Activated CD4-positive, alpha-beta T cell treated with anti-CD3 and anti-CD28 coated beads for 48 hours (primary cell): ENCODE results near the gene PPM1J.

Experiments used
- DNase-seq: peaks from one replicate; pipeline ENCODE4 v3.0.0-alpha.2; 2020

Gene PPM1J

DNA sequence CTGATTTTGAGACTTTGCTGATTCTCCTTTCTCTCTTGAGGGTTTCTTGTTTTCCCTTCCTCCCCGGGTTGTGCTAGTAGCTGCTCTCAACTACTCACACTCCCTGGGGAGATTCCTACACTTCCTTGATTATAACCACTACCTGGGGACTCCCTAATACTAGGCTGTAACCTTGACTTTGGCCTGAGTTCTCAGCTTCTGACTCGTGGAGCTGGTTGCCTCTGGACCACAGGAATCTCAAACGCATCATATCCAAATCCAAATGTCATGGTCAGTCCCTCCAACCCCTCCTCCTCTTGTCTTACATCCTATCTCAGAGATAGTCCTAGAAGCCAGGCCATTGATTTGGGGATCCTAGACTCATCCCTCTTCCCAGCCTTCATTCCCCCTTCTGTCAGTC lies 28.7 kb downstream of the PPM1J start:
- no peak for DNase-seq

DNA sequence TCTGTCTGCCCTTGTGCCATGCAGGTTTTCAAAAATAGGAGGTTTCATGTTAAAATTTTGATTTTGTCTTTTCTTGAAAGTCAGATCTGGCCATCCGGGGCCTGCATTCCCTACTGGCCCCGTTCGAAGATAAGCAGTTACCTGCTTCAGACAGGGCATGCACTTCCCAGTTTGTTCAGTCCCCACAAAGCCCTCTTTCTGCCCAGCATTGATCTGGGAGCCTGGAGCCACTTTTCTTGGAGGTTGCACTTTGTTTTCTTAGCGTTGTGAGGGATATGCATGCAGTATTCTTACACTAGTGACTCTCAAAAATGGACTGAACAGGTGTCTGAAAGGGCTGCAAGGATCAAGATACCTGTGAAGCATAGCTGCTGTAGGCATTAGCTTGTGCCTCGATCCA lies 29.2 kb downstream of the PPM1J start:
- no peak for DNase-seq

DNA sequence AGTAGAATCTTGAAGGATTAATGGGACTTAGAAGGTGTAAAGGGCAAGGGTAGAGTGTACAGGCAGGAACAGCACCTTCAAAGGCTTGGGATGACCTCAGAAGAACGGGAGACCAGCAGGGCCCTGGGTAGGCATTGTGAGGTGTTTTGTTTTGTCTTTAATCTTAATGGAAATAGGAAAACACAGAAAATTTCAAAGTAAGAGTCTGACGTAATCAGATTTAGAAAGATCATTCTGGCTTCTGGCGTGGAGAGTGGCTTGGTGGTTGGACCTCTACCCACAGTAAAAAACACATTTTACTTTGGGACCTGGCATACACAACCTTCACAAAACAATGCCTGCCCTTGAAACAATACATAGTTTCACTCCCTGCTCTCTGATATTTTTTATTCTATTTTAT lies 36.5 kb downstream of the PPM1J start:
- no peak for DNase-seq

DNA sequence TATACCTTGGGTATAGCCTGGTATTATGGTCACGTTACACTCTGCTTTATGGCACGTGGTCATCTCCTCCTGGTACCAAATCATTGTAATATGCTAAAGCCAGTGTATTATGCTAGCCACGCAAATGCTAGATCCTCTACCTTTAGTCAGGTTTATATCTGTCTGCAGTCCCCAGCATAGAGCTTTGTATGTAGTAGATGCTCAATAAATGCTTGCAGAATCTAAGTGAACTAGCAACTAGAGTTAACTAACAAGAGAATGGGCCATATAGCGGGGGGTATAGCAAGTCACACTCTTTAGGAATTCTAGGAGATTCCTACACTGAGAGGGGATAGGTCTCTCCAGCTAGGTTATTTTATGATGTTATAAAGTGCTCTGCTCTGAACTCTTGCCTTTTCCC lies 37.6 kb downstream of the PPM1J start:
- DNase-seq = no peak

DNA sequence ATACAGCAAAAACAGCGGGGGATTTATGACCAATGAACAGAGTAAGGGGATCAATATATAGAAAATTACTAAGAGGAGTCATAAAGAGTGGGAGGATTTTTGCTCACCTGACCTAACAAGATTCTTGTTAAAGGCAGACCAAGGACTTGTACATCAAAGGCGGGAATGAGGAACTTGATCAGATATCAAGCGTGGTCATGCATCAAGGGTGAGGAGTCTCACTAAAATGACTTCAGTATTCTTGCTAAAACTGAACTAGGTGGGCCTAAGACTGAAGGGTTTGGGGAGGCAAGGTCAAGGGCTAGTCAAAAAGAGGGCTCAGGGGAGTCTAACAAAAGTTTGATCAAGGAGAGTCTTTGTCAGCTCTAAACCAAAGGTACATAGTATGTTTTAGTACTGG lies 38.6 kb downstream of the PPM1J start:
- no peak for DNase-seq

- no peak for DNase-seq
Observed at GRCh38 chr1:112675728-112676381, 39.3 kb downstream of the PPM1J start.

DNA sequence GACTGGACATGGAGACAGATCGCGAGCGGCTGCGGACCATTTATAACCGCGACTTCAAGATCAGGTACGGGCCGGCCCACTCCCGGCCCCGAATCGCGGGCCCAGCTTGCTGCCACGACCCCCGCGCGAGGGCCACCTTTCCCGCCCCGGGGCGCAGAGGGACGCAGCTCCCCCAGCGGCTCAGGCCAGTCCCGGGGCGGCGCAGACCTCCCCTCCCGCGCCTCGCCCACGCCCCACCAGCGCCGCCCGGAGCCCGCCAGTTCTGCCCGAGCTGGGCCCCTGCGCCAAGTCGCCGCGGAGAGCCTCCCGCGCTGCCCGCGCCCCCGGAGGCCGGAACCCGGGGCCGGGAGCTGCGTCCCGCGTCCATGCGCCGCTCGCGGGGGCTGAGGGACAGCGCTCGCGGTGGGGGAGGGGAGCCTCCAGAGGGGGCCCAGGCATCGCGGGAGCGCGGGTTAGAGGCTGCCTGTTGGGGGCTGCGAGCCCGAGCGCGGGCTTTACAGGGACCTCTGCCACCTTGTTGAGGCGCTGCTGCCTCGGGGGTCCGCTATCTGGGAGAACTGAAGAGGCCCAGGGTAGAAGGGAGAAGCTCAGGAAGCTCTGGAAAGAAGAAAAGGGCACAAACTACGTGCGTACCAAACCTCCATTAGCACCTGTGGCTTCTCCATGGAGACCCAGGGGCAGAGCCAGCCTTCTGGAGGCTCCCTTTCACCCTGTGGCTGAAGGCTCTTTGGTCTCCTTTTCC lies 40.0 kb downstream of the PPM1J start:
- DNase-seq = peak; percentile 56

DNA sequence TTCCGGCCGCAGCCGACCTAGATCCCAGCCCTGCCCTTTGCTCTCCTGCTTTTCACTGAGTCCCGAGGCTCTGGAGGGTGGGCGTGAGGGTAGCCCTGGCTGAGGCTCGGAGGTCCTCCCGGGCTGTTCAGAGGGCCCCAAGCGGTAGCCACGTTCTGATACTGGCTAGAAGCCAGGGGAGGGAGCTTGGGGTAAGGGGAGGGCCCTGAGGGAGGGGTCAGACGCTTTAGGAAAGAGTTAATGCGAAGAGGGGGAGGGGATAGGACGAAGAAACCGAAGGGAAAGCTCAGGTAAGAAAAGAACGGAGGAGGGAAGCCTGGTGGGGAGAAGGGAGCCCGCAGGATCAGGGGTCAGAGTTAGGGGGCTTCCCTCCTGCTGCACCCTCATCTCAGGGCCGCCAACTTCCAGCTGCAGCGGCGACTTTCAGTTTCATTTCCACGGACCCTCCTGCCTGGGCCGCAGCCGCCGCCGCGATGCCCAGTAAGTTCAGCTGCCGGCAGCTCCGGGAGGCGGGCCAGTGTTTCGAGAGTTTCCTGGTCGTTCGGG lies 40.6 kb downstream of the PPM1J start, which contains the start of gene MOV10:
TSS of gene MOV10 (plus strand) at position 220 of the 546 bp plus-strand sequence. CDS start at position 474, 254 bp downstream.
- peak; percentile 72 for DNase-seq

- no peak for DNase-seq
Observed at GRCh38 chr1:112673592-112674439, 41.3 kb downstream of the PPM1J start.

GRCh38 chr1:112672842-112673241 lies 42.3 kb downstream of the PPM1J start:
- DNase-seq = no peak

DNA sequence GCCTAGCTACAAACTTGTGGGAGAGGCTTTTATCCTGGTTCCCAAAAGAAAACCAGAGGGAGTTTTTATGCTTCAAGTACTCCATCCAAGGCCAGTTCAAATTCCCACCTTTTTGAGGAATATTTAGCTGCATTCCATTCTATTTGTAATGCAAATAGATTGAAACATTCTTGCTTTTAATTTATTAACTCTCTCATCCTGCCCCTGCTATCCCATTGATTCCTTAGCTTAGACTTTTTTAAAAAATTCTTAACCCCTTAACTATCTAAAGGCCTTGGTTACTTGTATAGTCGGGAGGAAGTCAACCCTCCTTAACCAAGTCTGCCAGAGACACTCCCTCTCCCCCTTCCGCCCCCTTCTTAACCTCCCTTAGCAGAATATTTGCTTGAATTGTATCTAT lies 43.1 kb downstream of the PPM1J start:
- no peak for DNase-seq

DNA sequence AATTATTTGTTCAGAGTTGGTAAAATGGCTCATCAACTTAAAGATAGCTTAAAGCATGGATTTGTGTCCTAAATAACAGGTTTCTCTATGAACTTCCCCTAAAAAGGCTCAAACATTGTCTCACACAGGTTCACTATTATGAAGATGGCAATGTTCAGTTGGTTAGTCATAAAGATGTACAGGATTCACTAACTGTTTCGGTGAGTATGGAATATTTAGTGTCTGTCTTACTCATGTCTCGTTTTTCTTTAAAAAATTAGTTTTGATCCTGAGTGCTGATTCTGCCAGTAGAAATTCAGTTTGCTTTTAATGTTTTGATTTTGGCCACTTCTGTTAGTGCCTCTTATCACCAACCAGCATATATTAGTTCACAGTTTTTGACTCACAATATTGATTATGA lies 48.2 kb downstream of the PPM1J start:
- DNase-seq = no peak

DNA sequence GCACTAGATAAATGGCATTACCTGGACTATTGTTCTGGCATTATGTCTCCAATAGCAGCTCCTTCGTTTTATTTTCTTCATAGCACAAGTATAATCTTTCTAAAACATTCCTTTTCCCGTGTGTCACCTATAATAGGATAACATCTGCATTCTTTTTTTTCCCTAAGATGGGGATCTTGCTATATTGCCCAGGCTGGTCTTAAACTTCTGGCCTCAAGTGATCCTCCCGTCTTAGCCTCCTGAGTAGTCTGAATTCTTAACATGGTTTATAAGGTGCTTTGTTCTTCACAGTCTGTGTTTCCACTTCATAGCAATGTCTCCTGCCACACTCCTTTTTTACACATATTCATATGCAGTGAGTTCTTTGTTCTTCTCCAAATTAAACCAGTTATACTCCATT lies 49.3 kb downstream of the PPM1J start:
- no peak for DNase-seq
